A673 (cell line): ENCODE results near the gene GATA6. TPM values are rescaled to one million over a fixed set of nuclear protein-coding genes. Genes with fewer than 3 reads are reported as not detected.
"Not testable (repeated sequence)": the region's sequence is repeated elsewhere in the genome, so short reads cannot be mapped to it uniquely, and the experiment has no call there.

Experiments
- BruUV-seq: library from RNA; stranded (reverse); fragments of 400-500 nt; replicated peaks from 2 replicates; lab custom pipeline; 2021; lab: Mats Ljungman, UMichigan
- CTCF ChIA-PET: fragments of 300-600 bp; sonication (Branson Sonifier 250); formaldehyde crosslinking; loops from one replicate; lab custom pipeline; 2022; ENCODE audit warnings: antibody characterized with exemption; lab: Charles Lee
- POLR2A ChIA-PET: fragments of 300-600 bp; sonication (Branson Sonifier 250); formaldehyde crosslinking; loops from one replicate; lab custom pipeline; 2022; ENCODE audit warnings: antibody characterized with exemption; ENCODE audit not compliant: low non-redundant PET; lab: Charles Lee
- DNase-seq: peaks from one replicate; pipeline ENCODE4 v3.0.0-alpha.2; 2015; ENCODE audit warnings: low spot score
- H3K27ac ChIP-seq: fragments of 200-600 bp; sonication (generic); 2 replicates; pipeline ENCODE4 v1.5.1; 2016; ENCODE audit warnings: mixed run types, low read depth, mild to moderate bottlenecking, mixed read lengths, antibody characterized with exemption, low read length; ENCODE audit not compliant: poor library complexity, severe bottlenecking
- H3K27me3 ChIP-seq: fragments of 200-600 bp; sonication (generic); replicated peaks from 2 replicates; pipeline ENCODE4 v1.6.1; 2017; ENCODE audit warnings: mixed run types, low read depth, mild to moderate bottlenecking, mixed read lengths, antibody characterized with exemption, low read length; ENCODE audit not compliant: insufficient read depth, poor library complexity
- H3K36me3 ChIP-seq: fragments of 200-600 bp; sonication (generic); 2 replicates; pipeline ENCODE4 v1.6.1; 2016; ENCODE audit warnings: mixed run types, mild to moderate bottlenecking, mixed read lengths, antibody characterized with exemption, low read length; ENCODE audit not compliant: insufficient read depth, poor library complexity, severe bottlenecking
- H3K4me1 ChIP-seq: fragments of 200-600 bp; sonication (generic); 2 replicates; pipeline ENCODE4 v1.6.1; 2017; ENCODE audit warnings: mixed run types, mild to moderate bottlenecking, mixed read lengths, antibody characterized with exemption, low read length; ENCODE audit not compliant: insufficient read depth, poor library complexity, severe bottlenecking
- H3K4me3 ChIP-seq: fragments of 200-600 bp; sonication (generic); 2 replicates; pipeline ENCODE4 v1.5.1; 2016; ENCODE audit warnings: low read depth, mixed run types, mild to moderate bottlenecking, mixed read lengths, low read length; ENCODE audit not compliant: poor library complexity, severe bottlenecking
- H3K9me3 ChIP-seq: fragments of 200-600 bp; sonication (generic); 2 replicates; pipeline ENCODE4 v1.6.1; 2016; ENCODE audit warnings: mixed run types, low read depth, mild to moderate bottlenecking, mixed read lengths, antibody characterized with exemption, low read length; ENCODE audit not compliant: poor library complexity, severe bottlenecking
- CTCF ChIP-seq: fragments of 300-800, 200-600 bp; sonication (generic); conservative IDR thresholded peaks from 2 replicates; pipeline ENCODE4 v1.5.1; 2017; ENCODE audit warnings: low read depth, mild to moderate bottlenecking, antibody characterized with exemption, low read length, moderate library complexity, mixed read lengths
- EZH2 ChIP-seq: fragments of 200-600 bp; sonication (generic); IDR thresholded peaks from 2 replicates; pipeline ENCODE4 v1.6.1; 2017; ENCODE audit warnings: borderline replicate concordance, low read depth, mild to moderate bottlenecking, mixed read lengths, antibody characterized with exemption, low read length; ENCODE audit not compliant: poor library complexity, severe bottlenecking
- intact Hi-C: fragments of 100-400 bp; cut with micrococcal nuclease; formaldehyde crosslinking; loops from one replicate; pipeline ENCODE4 v1.10.0; 2022; ENCODE audit not compliant: unreplicated experiment
- total RNA-seq: library from RNA; stranded (reverse); gene quantifications from 2 replicates; pipeline ENCODE4 v1.2.3, GENCODE V29; 2021

Gene GATA6
- total RNA-seq, 1 experiment from 2014 or later: 0.21 TPM

- no peaks in the 10 kb centered on the region for H3K4me1 ChIP-seq
- H3K4me3 ChIP-seq: no peak overlapping the region
- ChIA-PET POLR2A (no interaction called here), CTCF (no interaction called here)
- TF ChIP-seq CTCF (no peak), EZH2 (no peak)
- H3K36me3 ChIP-seq: no peaks in the 10 kb centered on the region
- peaks cover 58% of the 10 kb centered on the region for H3K27me3 ChIP-seq
- intact Hi-C loops: no loop called here
- no peak overlapping the region for H3K27ac ChIP-seq
- BruUV-seq: no TSS peak
- DNase-seq: no peak
- no peaks in the 10 kb centered on the region for H3K9me3 ChIP-seq
Measured at GRCh38 chr18:22183698-22184170, 14.3 kb downstream of the GATA6 start.

GRCh38 chr18:22184573-22184972 lies 15.2 kb downstream of the GATA6 start:
- H3K27ac ChIP-seq, H3K4me1 ChIP-seq, intact Hi-C loops, H3K4me3 ChIP-seq, POLR2A ChIA-PET, BruUV-seq, H3K9me3 ChIP-seq, DNase-seq, CTCF ChIA-PET, H3K36me3 ChIP-seq: not testable (repeated sequence)
- peaks cover 50% of the 10 kb centered on the region for H3K27me3 ChIP-seq

DNA sequence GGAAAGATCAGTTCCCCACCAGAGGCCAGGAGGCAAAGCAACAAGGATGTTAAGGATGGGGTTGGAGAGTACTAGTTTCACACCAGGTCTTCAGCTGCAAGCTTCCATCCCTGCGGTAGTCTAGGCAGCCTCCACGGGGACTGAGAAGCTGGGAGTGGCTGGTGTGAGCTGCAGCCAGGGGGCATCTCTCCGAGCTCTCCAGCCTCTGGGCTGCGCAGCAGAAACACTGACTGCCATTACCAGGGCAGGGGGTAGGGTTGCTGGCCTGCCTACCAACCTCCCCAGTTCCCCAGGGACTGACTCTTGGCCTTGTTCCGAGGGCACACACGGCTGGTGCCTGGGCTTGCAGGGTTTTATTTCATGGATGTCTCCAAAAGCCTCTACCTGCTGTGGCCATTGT lies 15.9 kb downstream of the GATA6 start:
- intact Hi-C loops: no loop called here
- ChIA-PET CTCF (interaction anchor here (0.6 kb wide), 1 partner anchor 365 kb away, joined by 3 read pairs; no protein-coding TSS in a partner anchor), POLR2A (no interaction called here)
- Histone ChIP-seq H3K4me1 (no peaks in the 10 kb centered on the region), H3K36me3 (no peaks in the 10 kb centered on the region), H3K4me3 (no peak overlapping the region), H3K27me3 (peaks cover 50% of the 10 kb centered on the region), H3K27ac (no peak overlapping the region), H3K9me3 (no peaks in the 10 kb centered on the region)
- TF ChIP-seq CTCF: no peak
- TF ChIP-seq EZH2: no peak
- no peak for DNase-seq
- no TSS peak for BruUV-seq

- TF ChIP-seq CTCF (no peak), EZH2 (no peak)
- Histone ChIP-seq H3K4me3 (no peak overlapping the region), H3K27ac (no peak overlapping the region), H3K9me3 (no peaks in the 10 kb centered on the region), H3K36me3 (no peaks in the 10 kb centered on the region), H3K27me3 (peaks cover 50% of the 10 kb centered on the region), H3K4me1 (no peaks in the 10 kb centered on the region)
- intact Hi-C loops: no loop called here
- BruUV-seq: no TSS peak
- DNase-seq: no peak
- ChIA-PET POLR2A (no interaction called here), CTCF (interaction anchor here (0.6 kb wide), 1 partner anchor 366 kb away, joined by 3 read pairs; no protein-coding TSS in a partner anchor)
Measured at GRCh38 chr18:22185771-22186386, 16.5 kb downstream of the GATA6 start.
